Astrocyte (in vitro differentiated cells and primary cell): ENCODE measurements around the gene TMEM178B. TPM values are rescaled to one million over a fixed set of nuclear protein-coding genes. Genes with fewer than 3 reads are reported as not detected.

Experiments
- DNase-seq: peaks from one replicate; pipeline ENCODE4 v3.0.0-alpha.2; 2010; ENCODE audit warnings: low read depth
- FAIRE-seq: peaks from 2 replicates; lab custom pipeline; 2011; peaks lifted over from hg19 to GRCh38; lab: Jason Lieb, UNC
- H2AFZ ChIP-seq: 2 replicates; pipeline ENCODE4 v1.6.0; 2012; ENCODE audit warnings: low read depth, low read length, inconsistent platforms
- H3K27ac ChIP-seq: 2 replicates; pipeline ENCODE4 v1.5.1; 2011; ENCODE audit warnings: low read depth, low read length, inconsistent platforms
- H3K27me3 ChIP-seq: 2 replicates; pipeline ENCODE4 v1.6.0; 2011; ENCODE audit warnings: low read length, inconsistent platforms; ENCODE audit not compliant: insufficient read depth
- H3K36me3 ChIP-seq: 2 replicates; pipeline ENCODE4 v1.5.1; 2011; ENCODE audit warnings: low read length, inconsistent platforms; ENCODE audit not compliant: insufficient read depth
- H3K4me1 ChIP-seq: 2 replicates; pipeline ENCODE4 v1.5.1; 2011; ENCODE audit warnings: low read length, inconsistent platforms; ENCODE audit not compliant: insufficient read depth
- H3K4me2 ChIP-seq: 2 replicates; pipeline ENCODE4 v1.6.0; 2012; ENCODE audit warnings: low read length, inconsistent platforms
- H3K4me3 ChIP-seq: 2 replicates; pipeline ENCODE4 v1.5.1; 2011; ENCODE audit warnings: low read depth, mild to moderate bottlenecking, low read length, inconsistent platforms; ENCODE audit not compliant: insufficient read depth
- H3K79me2 ChIP-seq: 2 replicates; pipeline ENCODE4 v1.6.0; 2012; ENCODE audit warnings: mild to moderate bottlenecking, low read length, inconsistent platforms; ENCODE audit not compliant: insufficient read depth
- H3K9ac ChIP-seq: 2 replicates; pipeline ENCODE4 v1.6.0; 2012; ENCODE audit warnings: mild to moderate bottlenecking, low read length, inconsistent platforms
- H3K9me3 ChIP-seq: 2 replicates; pipeline ENCODE4 v1.5.1; 2012; ENCODE audit warnings: low read depth, mild to moderate bottlenecking, low read length, inconsistent platforms; ENCODE audit not compliant: insufficient read depth
- H4K20me1 ChIP-seq: 2 replicates; pipeline ENCODE4 v1.6.0; 2012; ENCODE audit warnings: low read length, inconsistent platforms; ENCODE audit not compliant: insufficient read depth
- H3K27ac Mint-ChIP-seq: one replicate; pipeline ENCODE4 v1.8.0; 2021; ENCODE audit warnings: mild to moderate bottlenecking, mixed read lengths; ENCODE audit not compliant: unreplicated experiment
- H3K27me3 Mint-ChIP-seq: one replicate; pipeline ENCODE4 v1.8.0; 2021; ENCODE audit warnings: low read depth, mixed read lengths; ENCODE audit not compliant: unreplicated experiment
- H3K36me3 Mint-ChIP-seq: one replicate; pipeline ENCODE4 v1.8.0; 2021; ENCODE audit warnings: low read depth, mixed read lengths; ENCODE audit not compliant: unreplicated experiment
- H3K4me1 Mint-ChIP-seq: one replicate; pipeline ENCODE4 v1.8.0; 2021; ENCODE audit warnings: low read depth, mixed read lengths; ENCODE audit not compliant: unreplicated experiment
- H3K4me3 Mint-ChIP-seq: one replicate; pipeline ENCODE4 v1.8.0; 2021; ENCODE audit warnings: mild to moderate bottlenecking, moderate library complexity, mixed read lengths; ENCODE audit not compliant: unreplicated experiment
- H3K9me3 Mint-ChIP-seq: one replicate; pipeline ENCODE4 v1.8.0; 2021; ENCODE audit warnings: mild to moderate bottlenecking, mixed read lengths; ENCODE audit not compliant: unreplicated experiment
- CTCF ChIP-seq: IDR thresholded peaks from 2 replicates; pipeline ENCODE4 v1.5.1; 2011; ENCODE audit warnings: low read depth, mild to moderate bottlenecking, inconsistent platforms, low read length, moderate library complexity; ENCODE audit not compliant: insufficient read depth
- EZH2 ChIP-seq: IDR thresholded peaks from 2 replicates; pipeline ENCODE4 v1.6.1; 2012; ENCODE audit warnings: mild to moderate bottlenecking, low read length, inconsistent platforms; ENCODE audit not compliant: insufficient read depth
- total RNA-seq: library from RNA; stranded (reverse); gene quantifications from 2 replicates; pipeline ENCODE4 v1.2.1, GENCODE V29; 2021

Gene TMEM178B
- total RNA-seq, 1 donor from 2014 or later = 3.9 TPM

GRCh38 chr7:141389140-141389796 lies 315.4 kb downstream of the TMEM178B start:
- Histone ChIP-seq H3K79me2 (no peaks in the 10 kb centered on the region), H3K9me3 (no peaks in the 10 kb centered on the region), H3K4me3 (no peak overlapping the region), H3K27me3 (no peaks in the 10 kb centered on the region), H4K20me1 (no peaks in the 10 kb centered on the region), H2AFZ (no peak overlapping the region), H3K36me3 (no peaks in the 10 kb centered on the region), H3K27ac (no peak overlapping the region), H3K4me2 (no peak overlapping the region), H3K4me1 (no peaks in the 10 kb centered on the region), H3K9ac (no peak overlapping the region)
- TF ChIP-seq CTCF (no peak), EZH2 (no peak)
- no peak for DNase-seq
- Mint-ChIP-seq H3K4me1 (peaks cover 6% of the 10 kb centered on the region), H3K36me3 (no peaks in the 10 kb centered on the region), H3K4me3 (no peak overlapping the region), H3K27me3 (peaks cover 3% of the 10 kb centered on the region), H3K9me3 (peaks cover 2% of the 10 kb centered on the region), H3K27ac (no peak overlapping the region)
- FAIRE-seq = no peak

GRCh38 chr7:141390339-141390738 lies 316.5 kb downstream of the TMEM178B start:
- Histone ChIP-seq H4K20me1 (no peaks in the 10 kb centered on the region), H2AFZ (no peak overlapping the region), H3K4me3 (no peak overlapping the region), H3K27ac (no peak overlapping the region), H3K9me3 (no peaks in the 10 kb centered on the region), H3K79me2 (no peaks in the 10 kb centered on the region), H3K9ac (no peak overlapping the region), H3K4me1 (no peaks in the 10 kb centered on the region), H3K27me3 (no peaks in the 10 kb centered on the region), H3K36me3 (no peaks in the 10 kb centered on the region), H3K4me2 (no peak overlapping the region)
- Mint-ChIP-seq H3K4me3 (no peak overlapping the region), H3K4me1 (peaks cover 6% of the 10 kb centered on the region), H3K36me3 (no peaks in the 10 kb centered on the region), H3K27ac (no peak overlapping the region), H3K9me3 (no peaks in the 10 kb centered on the region), H3K27me3 (peaks cover 3% of the 10 kb centered on the region)
- no peak for DNase-seq
- FAIRE-seq = no peak
- no peak for TF ChIP-seq CTCF
- no peak for TF ChIP-seq EZH2

- no peaks in the 10 kb centered on the region for H3K9me3 ChIP-seq
- FAIRE-seq = no peak
- Mint-ChIP-seq H3K4me3 (no peak overlapping the region), H3K27ac (no peak overlapping the region), H3K27me3 (peaks cover 4% of the 10 kb centered on the region), H3K4me1 (no peaks in the 10 kb centered on the region), H3K36me3 (no peaks in the 10 kb centered on the region), H3K9me3 (peaks cover 2% of the 10 kb centered on the region)
- H3K27me3 ChIP-seq = no peaks in the 10 kb centered on the region
- no peak for TF ChIP-seq EZH2
- no peak for TF ChIP-seq CTCF
- H3K9ac ChIP-seq = no peak overlapping the region
- no peaks in the 10 kb centered on the region for H4K20me1 ChIP-seq
- H3K4me2 ChIP-seq = no peak overlapping the region
- H3K4me1 ChIP-seq = no peaks in the 10 kb centered on the region
- DNase-seq = no peak
- H3K4me3 ChIP-seq = no peak overlapping the region
- no peaks in the 10 kb centered on the region for H3K79me2 ChIP-seq
- H2AFZ ChIP-seq = no peak overlapping the region
- H3K27ac ChIP-seq = no peak overlapping the region
- H3K36me3 ChIP-seq = no peaks in the 10 kb centered on the region
Observed at GRCh38 chr7:141393056-141393455, 319.2 kb downstream of the TMEM178B start.
